Neural progenitor cell (in vitro differentiated cells): Measurements from ENCODE around the gene MATCAP1. TPM values are rescaled to one million over a fixed set of nuclear protein-coding genes. Genes with fewer than 3 reads are reported as not detected.

ENCODE experiments used
- DNase-seq: peaks from one replicate; pipeline ENCODE4 v3.0.0-alpha.2; 2016; ENCODE audit warnings: low spot score
- H2AFZ ChIP-seq: fragments of 200-600 bp; sonication (generic); replicated peaks from 2 replicates; pipeline ENCODE4 v1.6.1; 2016; ENCODE audit warnings: antibody characterized with exemption
- H3F3A ChIP-seq: fragments of 200-600 bp; sonication (generic); 2 replicates; pipeline ENCODE4 v1.6.1; 2016; ENCODE audit warnings: antibody characterized with exemption, low read depth
- H3K27ac ChIP-seq: fragments of 200-600 bp; sonication (generic); 2 replicates; pipeline ENCODE4 v1.5.1; 2016; ENCODE audit warnings: mild to moderate bottlenecking
- H3K27me3 ChIP-seq: fragments of 200-600 bp; sonication (generic); 2 replicates; pipeline ENCODE4 v1.6.1; 2016; ENCODE audit warnings: mild to moderate bottlenecking, moderate library complexity
- H3K36me3 ChIP-seq: fragments of 200-600 bp; sonication (generic); 2 replicates; pipeline ENCODE4 v1.5.1; 2016
- H3K4me1 ChIP-seq: fragments of 200-600 bp; sonication (generic); 2 replicates; pipeline ENCODE4 v1.6.1; 2016; ENCODE audit warnings: mixed run types
- H3K4me2 ChIP-seq: fragments of 200-600 bp; sonication (generic); 2 replicates; pipeline ENCODE4 v1.6.1; 2016
- H3K4me3 ChIP-seq: fragments of 200-600 bp; sonication (generic); 2 replicates; pipeline ENCODE4 v1.5.1; 2016
- H3K79me2 ChIP-seq: fragments of 200-600 bp; sonication (generic); 2 replicates; pipeline ENCODE4 v1.6.1; 2016; ENCODE audit warnings: low read depth
- H3K9ac ChIP-seq: fragments of 200-600 bp; sonication (generic); 2 replicates; pipeline ENCODE4 v1.6.1; 2016
- H3K9me3 ChIP-seq: fragments of 200-600 bp; sonication (generic); 2 replicates; pipeline ENCODE4 v1.5.1; 2016; ENCODE audit warnings: low read depth
- H4K20me1 ChIP-seq: fragments of 200-600 bp; sonication (generic); 2 replicates; pipeline ENCODE4 v1.6.1; 2016; ENCODE audit warnings: low read depth
- H3K27ac Mint-ChIP-seq: 3 replicates; pipeline ENCODE4 v1.8.0; 2021; ENCODE audit warnings: mixed read lengths
- H3K27me3 Mint-ChIP-seq: 2 replicates; pipeline ENCODE4 v1.8.0; 2022; ENCODE audit warnings: low read depth, mild to moderate bottlenecking, inconsistent platforms, moderate library complexity, mixed read lengths; ENCODE audit not compliant: insufficient read depth
- H3K36me3 Mint-ChIP-seq: 3 replicates; pipeline ENCODE4 v1.8.0; 2021; ENCODE audit warnings: mixed read lengths
- H3K4me1 Mint-ChIP-seq: 3 replicates; pipeline ENCODE4 v1.8.0; 2021; ENCODE audit warnings: mixed read lengths
- H3K4me3 Mint-ChIP-seq: 3 replicates; pipeline ENCODE4 v1.8.0; 2021; ENCODE audit warnings: mild to moderate bottlenecking, moderate library complexity, mixed read lengths
- H3K9me3 Mint-ChIP-seq: 3 replicates; pipeline ENCODE4 v1.8.0; 2020; ENCODE audit warnings: mixed read lengths
- EZH2 ChIP-seq: fragments of 200-600 bp; sonication (generic); IDR thresholded peaks from 2 replicates; pipeline ENCODE4 v1.6.1; 2017; ENCODE audit warnings: antibody characterized with exemption, mild to moderate bottlenecking, moderate library complexity
- EZH2phosphoT487 ChIP-seq: fragments of 200-600 bp; sonication (generic); IDR thresholded peaks from 2 replicates; pipeline ENCODE4 v1.6.1; 2017; ENCODE audit warnings: antibody characterized with exemption
- total RNA-seq: library from RNA; depleted of rRNA; stranded (reverse); fragments of >200 nt; gene quantifications from 2 replicates; pipeline ENCODE4 v1.2.3, GENCODE V29; 2015; ENCODE audit warnings: low replicate concordance
- TF ChIP-seq, protein P1 (sequence below): fragments of 200-600 bp; sonication (generic); IDR thresholded peaks from 2 replicates; pipeline ENCODE4 v1.5.1; 2017; ENCODE audit warnings: antibody characterized with exemption, mild to moderate bottlenecking

Gene MATCAP1
- total RNA-seq, 1 donor from 2014 or later = 15.7 TPM

DNA sequence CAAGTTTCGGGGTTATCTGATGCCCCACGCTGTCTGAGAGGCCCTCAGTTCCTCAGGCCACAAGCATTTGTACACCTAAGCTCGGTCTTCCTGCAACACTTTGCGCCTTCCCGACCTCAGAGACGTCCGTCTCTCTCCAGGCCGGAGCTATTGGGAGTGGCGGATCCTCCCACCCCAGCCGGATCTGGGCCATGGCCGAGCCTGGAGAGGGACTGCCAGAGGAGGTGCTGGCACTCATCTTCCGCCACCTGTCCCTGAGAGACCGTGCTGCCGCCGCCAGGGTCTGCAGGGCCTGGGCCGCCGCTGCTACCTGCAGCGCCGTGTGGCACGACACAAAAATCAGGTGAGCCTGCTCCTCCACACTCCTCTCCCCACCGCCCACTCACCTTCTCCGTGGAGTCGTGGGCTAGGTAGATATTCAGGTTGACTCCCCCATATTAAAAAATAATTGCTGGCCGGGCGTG lies 22.1 kb downstream of the MATCAP1 start:
- no peak overlapping the region for H3K4me2 ChIP-seq
- no peaks in the 10 kb centered on the region for H3K36me3 Mint-ChIP-seq
- peak overlapping the region; percentile 65 for H3K4me3 Mint-ChIP-seq
- H3K9ac ChIP-seq = no peak overlapping the region
- TF ChIP-seq, protein P1, sequence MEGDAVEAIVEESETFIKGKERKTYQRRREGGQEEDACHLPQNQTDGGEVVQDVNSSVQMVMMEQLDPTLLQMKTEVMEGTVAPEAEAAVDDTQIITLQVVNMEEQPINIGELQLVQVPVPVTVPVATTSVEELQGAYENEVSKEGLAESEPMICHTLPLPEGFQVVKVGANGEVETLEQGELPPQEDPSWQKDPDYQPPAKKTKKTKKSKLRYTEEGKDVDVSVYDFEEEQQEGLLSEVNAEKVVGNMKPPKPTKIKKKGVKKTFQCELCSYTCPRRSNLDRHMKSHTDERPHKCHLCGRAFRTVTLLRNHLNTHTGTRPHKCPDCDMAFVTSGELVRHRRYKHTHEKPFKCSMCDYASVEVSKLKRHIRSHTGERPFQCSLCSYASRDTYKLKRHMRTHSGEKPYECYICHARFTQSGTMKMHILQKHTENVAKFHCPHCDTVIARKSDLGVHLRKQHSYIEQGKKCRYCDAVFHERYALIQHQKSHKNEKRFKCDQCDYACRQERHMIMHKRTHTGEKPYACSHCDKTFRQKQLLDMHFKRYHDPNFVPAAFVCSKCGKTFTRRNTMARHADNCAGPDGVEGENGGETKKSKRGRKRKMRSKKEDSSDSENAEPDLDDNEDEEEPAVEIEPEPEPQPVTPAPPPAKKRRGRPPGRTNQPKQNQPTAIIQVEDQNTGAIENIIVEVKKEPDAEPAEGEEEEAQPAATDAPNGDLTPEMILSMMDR = no peak
- TF ChIP-seq EZH2 = no peak
- TF ChIP-seq EZH2phosphoT487 = no peak
- peaks cover 20% of the 10 kb centered on the region for H3F3A ChIP-seq
- H3K27me3 ChIP-seq = peaks cover 100% of the 10 kb centered on the region
- H3K27ac ChIP-seq = no peak overlapping the region
- no peaks in the 10 kb centered on the region for H3K4me1 ChIP-seq
- peaks cover 83% of the 10 kb centered on the region for H3K27me3 Mint-ChIP-seq
- H3K9me3 Mint-ChIP-seq = no peaks in the 10 kb centered on the region
- peaks cover 6% of the 10 kb centered on the region for H3K4me1 Mint-ChIP-seq
- H3K79me2 ChIP-seq = no peaks in the 10 kb centered on the region
- DNase-seq = no peak
- H3K9me3 ChIP-seq = no peaks in the 10 kb centered on the region
- H4K20me1 ChIP-seq = peaks cover 57% of the 10 kb centered on the region
- H2AFZ ChIP-seq = no peak overlapping the region
- no peak overlapping the region for H3K27ac Mint-ChIP-seq
- no peak overlapping the region for H3K4me3 ChIP-seq
- no peaks in the 10 kb centered on the region for H3K36me3 ChIP-seq

DNA sequence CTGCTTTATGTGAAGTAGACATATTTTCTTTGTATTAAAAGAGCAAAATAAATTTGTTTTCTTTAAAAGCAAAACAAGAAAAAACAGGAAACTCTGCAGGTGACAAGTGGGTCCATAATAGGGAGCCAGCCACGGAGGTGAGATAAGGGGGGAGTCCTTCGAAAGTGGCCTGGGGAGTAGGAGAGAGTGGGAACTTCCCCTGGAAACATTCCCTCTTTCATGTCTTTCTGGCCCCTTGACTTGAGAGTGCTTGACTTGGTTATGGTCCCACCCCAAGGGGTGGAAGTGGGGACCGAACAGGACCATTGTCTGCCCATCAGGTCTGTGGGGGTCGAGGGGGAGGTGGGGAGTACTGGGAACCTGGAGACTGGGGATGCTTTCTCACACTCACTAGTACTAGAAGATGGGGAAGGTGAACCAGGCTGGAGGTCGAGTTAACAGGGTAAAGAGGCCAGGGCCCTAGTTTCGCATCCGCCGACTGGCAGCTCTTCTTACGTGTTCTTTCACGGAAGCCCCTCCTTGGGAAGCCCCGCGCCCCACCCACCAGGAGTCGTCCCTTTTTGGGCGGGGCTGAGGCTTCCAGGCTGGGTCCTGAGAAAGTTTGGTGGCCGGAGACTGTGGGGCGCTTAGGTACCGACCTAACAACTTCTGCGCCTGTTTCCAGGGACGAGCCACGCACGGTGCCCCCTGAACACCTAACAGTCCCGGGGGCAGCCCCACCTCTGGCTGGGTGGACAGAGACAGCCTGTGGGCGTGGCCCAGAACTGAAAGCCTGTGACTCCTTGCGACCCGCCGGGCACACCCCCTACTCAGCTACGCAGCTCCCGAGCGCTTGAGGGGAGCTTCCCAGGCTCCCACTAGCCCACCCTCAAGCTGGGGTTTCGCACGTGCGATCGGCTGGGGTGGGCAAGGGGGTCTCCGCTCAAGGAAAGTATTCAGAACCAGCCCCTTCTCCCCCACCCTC lies 24.8 kb downstream of the MATCAP1 start:
- peaks cover 100% of the 10 kb centered on the region for H3K27me3 ChIP-seq
- peak; percentile 70 for DNase-seq
- H3K4me1 Mint-ChIP-seq = peaks cover 10% of the 10 kb centered on the region
- no peaks in the 10 kb centered on the region for H3K36me3 Mint-ChIP-seq
- H3K4me3 Mint-ChIP-seq = peak overlapping the region; percentile 81
- H3K9me3 Mint-ChIP-seq = no peaks in the 10 kb centered on the region
- H3K27ac Mint-ChIP-seq = no peak overlapping the region
- peak overlapping the region; percentile 56 for H3K4me3 ChIP-seq
- H3K79me2 ChIP-seq = no peaks in the 10 kb centered on the region
- H3K4me1 ChIP-seq = peaks cover 6% of the 10 kb centered on the region
- peak overlapping the region; percentile 83 for H3K4me2 ChIP-seq
- no peaks in the 10 kb centered on the region for H3K36me3 ChIP-seq
- TF ChIP-seq EZH2 = peak; percentile 70
- TF ChIP-seq, protein P1 = no peak
- no peak overlapping the region for H2AFZ ChIP-seq
- no peak overlapping the region for H3K9ac ChIP-seq
- no peak overlapping the region for H3K27ac ChIP-seq
- H3K27me3 Mint-ChIP-seq = peaks cover 78% of the 10 kb centered on the region
- H4K20me1 ChIP-seq = peaks cover 54% of the 10 kb centered on the region
- H3F3A ChIP-seq = peaks cover 23% of the 10 kb centered on the region
- no peaks in the 10 kb centered on the region for H3K9me3 ChIP-seq

DNA sequence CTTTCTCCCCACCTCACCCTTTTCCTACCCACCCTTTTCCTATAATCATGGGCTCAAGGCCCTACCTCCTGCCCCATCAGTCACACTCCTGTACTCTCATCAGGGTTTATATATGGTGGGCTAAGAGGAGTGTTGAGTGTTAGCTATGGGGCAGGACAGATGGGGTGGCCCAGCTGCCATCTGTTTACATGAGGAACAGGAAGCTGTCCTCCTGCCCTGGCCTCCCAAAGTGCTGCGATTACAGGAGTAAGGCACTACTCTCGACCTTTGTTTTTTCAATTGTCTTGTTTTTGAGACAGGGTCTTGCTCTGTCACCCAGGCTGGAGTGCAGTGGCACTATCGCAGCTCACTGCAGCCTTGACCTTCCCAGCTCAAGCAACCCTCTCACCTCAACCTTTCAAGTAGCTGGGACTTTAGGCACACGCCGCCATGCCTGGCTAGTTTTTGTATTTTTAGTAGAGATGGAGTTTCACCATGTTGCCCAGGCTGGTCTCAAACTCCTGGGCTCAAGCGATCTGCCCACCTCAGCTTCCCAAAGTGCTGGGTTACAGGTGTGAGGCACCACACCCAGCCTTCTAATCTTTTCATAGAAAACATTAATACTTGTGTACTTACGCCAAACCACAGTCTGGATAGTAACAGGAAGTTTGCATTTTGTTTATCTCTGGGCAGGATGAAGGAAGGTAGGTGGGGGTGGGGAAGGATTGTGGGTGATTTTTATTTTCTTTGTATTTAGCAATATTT lies 25.7 kb downstream of the MATCAP1 start:
- no peak overlapping the region for H3K4me3 ChIP-seq
- H3K9ac ChIP-seq = no peak overlapping the region
- H4K20me1 ChIP-seq = peaks cover 52% of the 10 kb centered on the region
- H3K4me1 Mint-ChIP-seq = peaks cover 10% of the 10 kb centered on the region
- H3F3A ChIP-seq = peaks cover 23% of the 10 kb centered on the region
- DNase-seq = no peak
- no peaks in the 10 kb centered on the region for H3K9me3 ChIP-seq
- no peaks in the 10 kb centered on the region for H3K36me3 ChIP-seq
- H3K9me3 Mint-ChIP-seq = no peaks in the 10 kb centered on the region
- H3K27me3 ChIP-seq = peaks cover 100% of the 10 kb centered on the region
- no peaks in the 10 kb centered on the region for H3K36me3 Mint-ChIP-seq
- no peak overlapping the region for H3K27ac Mint-ChIP-seq
- no peaks in the 10 kb centered on the region for H3K79me2 ChIP-seq
- no peak overlapping the region for H2AFZ ChIP-seq
- peaks cover 6% of the 10 kb centered on the region for H3K4me1 ChIP-seq
- TF ChIP-seq, protein P1 = no peak
- no peak for TF ChIP-seq EZH2phosphoT487
- no peak overlapping the region for H3K4me2 ChIP-seq
- H3K27me3 Mint-ChIP-seq = peaks cover 82% of the 10 kb centered on the region
- H3K27ac ChIP-seq = no peak overlapping the region
- H3K4me3 Mint-ChIP-seq = peak overlapping the region; percentile 81
